Type B pancreatic cell (in vitro differentiated cells): ENCODE data around the gene GRXCR2. TPM values are rescaled to one million over a fixed set of nuclear protein-coding genes. Genes with fewer than 3 reads are reported as not detected.

ENCODE experiments used
- DNase-seq: peaks from one replicate; pipeline ENCODE4 v3.0.0; 2021; ENCODE audit warnings: mixed read lengths; ENCODE audit not compliant: unreplicated experiment; ENCODE audit errors: extremely low spot score
- H3K27ac Mint-ChIP-seq: 2 replicates; pipeline ENCODE4 v1.8.0; 2021; ENCODE audit warnings: mild to moderate bottlenecking, mixed read lengths
- H3K27me3 Mint-ChIP-seq: 2 replicates; pipeline ENCODE4 v1.8.0; 2021; ENCODE audit warnings: mixed read lengths
- H3K36me3 Mint-ChIP-seq: 2 replicates; pipeline ENCODE4 v1.8.0; 2021; ENCODE audit warnings: mixed read lengths
- H3K4me1 Mint-ChIP-seq: one replicate; pipeline ENCODE4 v1.8.0; 2021; ENCODE audit warnings: mixed read lengths; ENCODE audit not compliant: unreplicated experiment
- H3K4me3 Mint-ChIP-seq: 2 replicates; pipeline ENCODE4 v1.8.0; 2021; ENCODE audit warnings: mild to moderate bottlenecking, mixed read lengths
- H3K9me3 Mint-ChIP-seq: 2 replicates; pipeline ENCODE4 v1.8.0; 2021; ENCODE audit warnings: mixed read lengths
- CTCF ChIP-seq: fragments of 200-600 bp; sonication (generic); conservative IDR thresholded peaks from 2 replicates; pipeline ENCODE4 v1.5.0; 2021; ENCODE audit warnings: antibody characterized with exemption, mild to moderate bottlenecking
- total RNA-seq: library from RNA; stranded (reverse); gene quantifications from 2 replicates; pipeline ENCODE4 v1.2.1, GENCODE V29; 2021; ENCODE audit warnings: low replicate concordance

Gene GRXCR2
- total RNA-seq, 1 donor from 2014 or later = not detected

GRCh38 chr5:145835848-145836239 is 37.0 kb downstream of the GRXCR2 start:
- peak overlapping the region; percentile 76 for H3K27ac Mint-ChIP-seq
- H3K27me3 Mint-ChIP-seq = no peaks in the 10 kb centered on the region
- no peaks in the 10 kb centered on the region for H3K36me3 Mint-ChIP-seq
- H3K9me3 Mint-ChIP-seq = peaks cover 4% of the 10 kb centered on the region
- H3K4me1 Mint-ChIP-seq = peaks cover 20% of the 10 kb centered on the region
- peak overlapping the region; percentile 81 for H3K4me3 Mint-ChIP-seq
- TF ChIP-seq CTCF = no peak
- no peak for DNase-seq

- Mint-ChIP-seq H3K27me3 (no peaks in the 10 kb centered on the region), H3K36me3 (no peaks in the 10 kb centered on the region), H3K4me3 (peak within 1 kb of the TSS; percentile 81), H3K4me1 (peaks cover 27% of the 10 kb centered on the region), H3K9me3 (peaks cover 4% of the 10 kb centered on the region), H3K27ac (peak within 1 kb of the TSS; percentile 76)
- TF ChIP-seq CTCF = peak; percentile 29
- DNase-seq = peak; percentile 88
These were observed 37.6 kb downstream of the GRXCR2 start, which contains the start of gene PRELID2 for GRCh38 chr5:145834917-145835847. Gene PRELID2 (minus strand): TSS chr5:145835342. CDS start chr5:145835251, 91 bp downstream.

- Mint-ChIP-seq H3K4me1 (peaks cover 33% of the 10 kb centered on the region), H3K36me3 (no peaks in the 10 kb centered on the region), H3K27ac (peak overlapping the region; percentile 32), H3K9me3 (peaks cover 4% of the 10 kb centered on the region), H3K4me3 (peak overlapping the region; percentile 81), H3K27me3 (no peaks in the 10 kb centered on the region)
- no peak for DNase-seq
- TF ChIP-seq CTCF = no peak
These were observed 38.3 kb downstream of the GRXCR2 start for GRCh38 chr5:145834554-145834916.

GRCh38 chr5:145833631-145834200 is 39.1 kb downstream of the GRXCR2 start:
- H3K4me1 Mint-ChIP-seq = peaks cover 36% of the 10 kb centered on the region
- peak overlapping the region; percentile 81 for H3K4me3 Mint-ChIP-seq

GRCh38 chr5:145830594-145830993 is 42.2 kb downstream of the GRXCR2 start:
- Mint-ChIP-seq H3K27ac (no peak overlapping the region), H3K36me3 (no peaks in the 10 kb centered on the region), H3K27me3 (no peaks in the 10 kb centered on the region), H3K4me1 (peaks cover 23% of the 10 kb centered on the region), H3K4me3 (peak overlapping the region; percentile 8), H3K9me3 (no peaks in the 10 kb centered on the region)
- no peak for TF ChIP-seq CTCF
- no peak for DNase-seq

More at GRCh38 chr5:145833631-145834200, 39.1 kb downstream of the GRXCR2 start:
- no peak overlapping the region for H3K27ac Mint-ChIP-seq
- no peak for DNase-seq
- no peak for TF ChIP-seq CTCF
- H3K36me3 Mint-ChIP-seq = no peaks in the 10 kb centered on the region
- H3K27me3 Mint-ChIP-seq = no peaks in the 10 kb centered on the region
- peaks cover 4% of the 10 kb centered on the region for H3K9me3 Mint-ChIP-seq
